Esophagus muscularis mucosa (tissue), 4 donors: ENCODE measurements around the gene DHRS13. TPM values are rescaled to one million over a fixed set of nuclear protein-coding genes. Genes with fewer than 3 reads are reported as not detected.
"Not testable (repeated sequence)": the region's sequence is repeated elsewhere in the genome, so short reads cannot be mapped to it uniquely, and the experiment has no call there.

Experiments
- DNase-seq: peaks from one replicate; pipeline ENCODE4 v3.0.0-alpha.2; 2017; ENCODE audit errors: extremely low spot score
- H3K27ac ChIP-seq, 4 donors: fragments of 200-600 bp; sonication (generic); replicated peaks in 1 of 4; 1 replicate in 3 of 4; 2 replicates in 1 of 4; pipeline ENCODE4 v1.5.1; 2016 to 2019; ENCODE audit warnings: mild to moderate bottlenecking in 1 of 4
- H3K27me3 ChIP-seq, 4 donors: fragments of 200-600 bp; sonication (generic); one replicate each; pipeline versions ENCODE4 v1.5.1 to v1.6.0; 2016 to 2019
- H3K36me3 ChIP-seq, 4 donors: fragments of 200-600 bp; sonication (generic); one replicate each; pipeline ENCODE4 v1.5.1; 2016 to 2019
- H3K4me1 ChIP-seq, 4 donors: fragments of 200-600 bp; sonication (generic); one replicate each; pipeline ENCODE4 v1.5.1; 2016 to 2019
- H3K4me3 ChIP-seq, 4 donors: fragments of 200-600 bp; sonication (generic); 1 replicate in 2 of 4; 2 replicates in 2 of 4; pipeline ENCODE4 v1.5.1; 2016 to 2019; ENCODE audit warnings: mild to moderate bottlenecking in 4 of 4, moderate library complexity in 1 of 4
- H3K9me3 ChIP-seq, 4 donors: fragments of 200-600 bp; sonication (generic); 1 replicate in 3 of 4; 2 replicates in 1 of 4; pipeline ENCODE4 v1.5.1; 2016 to 2019
- EP300 ChIP-seq: sonication (generic); formaldehyde crosslinking; IDR thresholded peaks from one replicate; pipeline ENCODE4 v1.6.1; 2017; ENCODE audit warnings: antibody characterized with exemption
- POLR2A ChIP-seq: fragments of 450-650 bp; IDR thresholded peaks from one replicate; pipeline ENCODE4 v1.6.1; 2017; ENCODE audit warnings: antibody characterized with exemption, moderate library complexity, mild to moderate bottlenecking, low read depth
- POLR2AphosphoS5 ChIP-seq, 2 donors: sonication (generic); formaldehyde crosslinking; IDR thresholded peaks; one replicate each; pipeline ENCODE4 v1.6.1; 2017; ENCODE audit warnings: antibody characterized with exemption in 2 of 2
- WGBS: methylation state at CpG from one replicate; pipeline ENCODE4 v1.1.5; 2018; 5-methylcytosine and 5-hydroxymethylcytosine counted together
- intact Hi-C: fragments of 100-400 bp; cut with DNase I; formaldehyde crosslinking; loops from one replicate; pipeline ENCODE4 v1.15.1; 2023
- total RNA-seq, 4 donors: library from RNA; depleted of rRNA; stranded (reverse); fragments of >200 nt; gene quantifications; one replicate each; pipeline versions ENCODE4 v1.1.0 to v1.2.1, GENCODE V29; 2016
- TF ChIP-seq, protein P1 (sequence below), 3 experiments: fragments of 200-600 bp in 2 of 3; fragments of 450-650 bp in 1 of 3; sonication (generic) in 2 of 3; IDR thresholded peaks; one replicate each; pipeline ENCODE4 v1.5.1; 2017 to 2019; ENCODE audit warnings: antibody characterized with exemption in 3 of 3, mild to moderate bottlenecking in 2 of 3, moderate library complexity in 1 of 3

The DHRS13 gene
- total RNA-seq, 4 donors from 2014 or later: 3.7 to 14.2 (median 5.9) TPM

GRCh38 chr17:28854457-28855335, 48.2 kb downstream of the DHRS13 start, which contains the start of gene ERAL1:
ERAL1 (plus strand) TSS chr17:28855016; CDS start chr17:28855035, 19 bp downstream.
- peak; percentile 95 for DNase-seq
- 2% methylated on average over 42 of the region's 42 CpGs for WGBS
- H3K4me1 ChIP-seq: peaks cover 11 to 18% (median 16%) of the 10 kb centered on the region in 4 donors
- intact Hi-C loops: loop anchor here (5.0 kb wide), 2 partner anchors 37 to 92 kb away; no protein-coding TSS in a partner anchor
- no peaks in the 10 kb centered on the region for H3K27me3 ChIP-seq
- H3K4me3 ChIP-seq: peak within 1 kb of the TSS; percentile 65 to 80 (median 67)
- H3K9me3 ChIP-seq: no peaks in the 10 kb centered on the region
- peak within 1 kb of the TSS; percentile 70 to 82 (median 76) for H3K27ac ChIP-seq
- no peak for TF ChIP-seq EP300
- TF ChIP-seq POLR2AphosphoS5 (IDR thresholded peaks at IDR 0.05): peak; percentile 84 to 89
- peak; percentile 30 for TF ChIP-seq POLR2A
- TF ChIP-seq, protein P1, sequence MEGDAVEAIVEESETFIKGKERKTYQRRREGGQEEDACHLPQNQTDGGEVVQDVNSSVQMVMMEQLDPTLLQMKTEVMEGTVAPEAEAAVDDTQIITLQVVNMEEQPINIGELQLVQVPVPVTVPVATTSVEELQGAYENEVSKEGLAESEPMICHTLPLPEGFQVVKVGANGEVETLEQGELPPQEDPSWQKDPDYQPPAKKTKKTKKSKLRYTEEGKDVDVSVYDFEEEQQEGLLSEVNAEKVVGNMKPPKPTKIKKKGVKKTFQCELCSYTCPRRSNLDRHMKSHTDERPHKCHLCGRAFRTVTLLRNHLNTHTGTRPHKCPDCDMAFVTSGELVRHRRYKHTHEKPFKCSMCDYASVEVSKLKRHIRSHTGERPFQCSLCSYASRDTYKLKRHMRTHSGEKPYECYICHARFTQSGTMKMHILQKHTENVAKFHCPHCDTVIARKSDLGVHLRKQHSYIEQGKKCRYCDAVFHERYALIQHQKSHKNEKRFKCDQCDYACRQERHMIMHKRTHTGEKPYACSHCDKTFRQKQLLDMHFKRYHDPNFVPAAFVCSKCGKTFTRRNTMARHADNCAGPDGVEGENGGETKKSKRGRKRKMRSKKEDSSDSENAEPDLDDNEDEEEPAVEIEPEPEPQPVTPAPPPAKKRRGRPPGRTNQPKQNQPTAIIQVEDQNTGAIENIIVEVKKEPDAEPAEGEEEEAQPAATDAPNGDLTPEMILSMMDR (IDR thresholded peaks at IDR 0.05): peak in 1 of 3 experiments; percentile 30
- H3K36me3 ChIP-seq: peaks cover 10 to 37% (median 35%) of the 10 kb centered on the region in 4 donors

DNA sequence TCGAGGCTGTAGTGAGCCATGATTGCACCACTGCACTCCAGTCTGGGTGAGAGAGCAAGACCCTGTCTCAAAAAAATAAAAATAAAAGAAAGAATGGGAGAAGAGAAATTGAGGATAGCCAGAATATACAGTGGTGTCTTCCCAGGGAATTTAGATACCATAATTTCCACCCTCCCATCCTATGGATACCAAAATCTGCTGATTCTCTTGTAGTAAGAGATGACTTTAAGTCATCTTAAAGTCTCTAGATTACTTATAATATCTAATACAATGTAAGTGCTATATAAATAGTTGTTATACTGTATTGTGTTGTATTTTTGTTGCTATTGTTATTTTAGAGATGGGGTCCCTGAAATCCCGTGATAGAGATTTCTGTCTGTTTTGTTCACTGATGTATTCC, 49.6 kb downstream of the DHRS13 start:
- intact Hi-C loops: loop anchor here (5.0 kb wide), 1 partner anchor 36 kb away; no protein-coding TSS in a partner anchor
- Histone ChIP-seq H3K27ac (no peak overlapping the region), H3K4me3 (no peak overlapping the region), H3K4me1 (peaks cover 11 to 18% (median 16%) of the 10 kb centered on the region in 4 donors), H3K27me3 (no peaks in the 10 kb centered on the region), H3K9me3 (no peaks in the 10 kb centered on the region), H3K36me3 (peaks cover 0 to 23% (median 21%) of the 10 kb centered on the region in 4 donors)
- TF ChIP-seq, protein P1 (IDR thresholded peaks at IDR 0.05): no peak
- no peak for TF ChIP-seq POLR2A
- TF ChIP-seq EP300: no peak
- TF ChIP-seq POLR2AphosphoS5 (IDR thresholded peaks at IDR 0.05): no peak
- no peak for DNase-seq
- 94% methylated on average over 2 of the region's 2 CpGs for WGBS

GRCh38 chr17:28849281-28849680, 53.6 kb downstream of the DHRS13 start:
- TF ChIP-seq, protein P1 (IDR thresholded peaks at IDR 0.05): no peak
- TF ChIP-seq POLR2AphosphoS5 (IDR thresholded peaks at IDR 0.05): no peak

GRCh38 chr17:28848667-28849066, 54.2 kb downstream of the DHRS13 start:
- intact Hi-C loops: not testable (repeated sequence)

More at GRCh38 chr17:28849281-28849680, 53.6 kb downstream of the DHRS13 start:
- Histone ChIP-seq H3K27me3 (no peaks in the 10 kb centered on the region), H3K27ac (no peak overlapping the region), H3K4me1 (peaks cover 3 to 5% (median 4%) of the 10 kb centered on the region in 4 donors), H3K9me3 (no peaks in the 10 kb centered on the region), H3K4me3 (no peak overlapping the region), H3K36me3 (no peaks in the 10 kb centered on the region)
- WGBS: 82% methylated on average over 5 of the region's 5 CpGs
- intact Hi-C loops: no loop called here
- no peak for DNase-seq

More at GRCh38 chr17:28848667-28849066, 54.2 kb downstream of the DHRS13 start:
- 87% methylated on average over 15 of the region's 15 CpGs for WGBS
- not testable (repeated sequence) for H3K27me3 ChIP-seq, H3K9me3 ChIP-seq, H3K36me3 ChIP-seq, DNase-seq, H3K4me1 ChIP-seq, H3K27ac ChIP-seq, H3K4me3 ChIP-seq
- TF ChIP-seq, protein P1 (IDR thresholded peaks at IDR 0.05): peak in 1 of 3 experiments; percentile 35

Other genes with a start within 250 kb of the DHRS13 start
- gene SDF2, start 241.2 kb downstream of the DHRS13 start, total RNA-seq: 10 to 100 TPM; 39.1 to 46.7 (median 42.6) TPM
- gene SUPT6H, start 240.9 kb downstream of the DHRS13 start, total RNA-seq: 10 to 100 TPM; 57.3 to 84.4 (median 71.1) TPM
- 1 to 10 TPM in 1 of 4 donors, under 1 TPM in 3; 0.50 to 2.1 (median 0.85) TPM for gene PROCA1, start 191.2 kb downstream of the DHRS13 start, total RNA-seq
- gene RAB34, start 185.2 kb downstream of the DHRS13 start, total RNA-seq: 100 to 1,000 TPM; 147 to 216 (median 202) TPM
- 100 to 1,000 TPM; 378 to 728 (median 558) TPM for gene RPL23A, start 183.1 kb downstream of the DHRS13 start, total RNA-seq
- 1 to 10 TPM in 3 of 4 donors, not detected in 1; 1.0 to 1.5 (median 1.3) TPM for gene TLCD1, start 176.8 kb downstream of the DHRS13 start, total RNA-seq
- gene NEK8, start 174.3 kb downstream of the DHRS13 start, total RNA-seq: 1 to 10 TPM in 3 of 4 donors, under 1 TPM in 1; 0.83 to 2.1 (median 1.6) TPM
- gene TRAF4, start 159.1 kb downstream of the DHRS13 start, total RNA-seq: 10 to 100 TPM in 2 of 4 donors, 1 to 10 TPM in 2; 4.6 to 12.6 (median 10.6) TPM
- 10 to 100 TPM; 15.9 to 48.1 (median 30.3) TPM for gene FAM222B, start 60.3 kb downstream of the DHRS13 start, total RNA-seq
- gene ERAL1, start 48.1 kb downstream of the DHRS13 start, total RNA-seq: 10 to 100 TPM; 24.5 to 38.0 (median 27.7) TPM
- 10 to 100 TPM; 60.2 to 94.8 (median 86.0) TPM for gene FLOT2, start 5.3 kb downstream of the DHRS13 start, total RNA-seq
- gene PHF12, start 48.4 kb upstream of the DHRS13 start, total RNA-seq: 10 to 100 TPM; 27.8 to 44.5 (median 36.7) TPM
- under 1 TPM in 3 of 4 donors, not detected in 1; 0.42 to 0.83 (median 0.52) TPM for gene SEZ6, start 103.0 kb upstream of the DHRS13 start, total RNA-seq
- gene PIPOX, start 140.1 kb upstream of the DHRS13 start, total RNA-seq: 1 to 10 TPM; 3.8 to 8.4 (median 5.1) TPM